Measurements from ENCODE around the gene ADGRV1. TPM values are rescaled to one million over a fixed set of nuclear protein-coding genes. Genes with fewer than 3 reads are reported as not detected.

The ADGRV1 gene
- total and polyA plus RNA-seq, 12 donors: 0.03 to 1.4 (median 0.44) TPM; not detected in 6

GRCh38 chr5:90739567-90739966 lies 181.0 kb downstream of the ADGRV1 start:
- Histone ChIP-seq H3K36me3 (no peaks in the 10 kb centered on the region), H3K27me3 (no peaks in the 10 kb centered on the region), H3K4me1 (no peaks in the 10 kb centered on the region), H3K4me3 (no peak overlapping the region), H3K9me3 (peaks cover 0 to 34% (median 4%) of the 10 kb centered on the region in 11 donors), H3K27ac (no peak overlapping the region)
- intact Hi-C loops (cut with DNase I): no loop called here
- DNase-seq (no peak), ATAC-seq (no peak)
- WGBS, 2 donors: 48 to 59% methylated on average over 1 of the region's 1 CpG
- no peak for TF ChIP-seq CTCF (IDR thresholded peaks at IDR 0.05)

GRCh38 chr5:90740244-90740799 lies 181.7 kb downstream of the ADGRV1 start:
- Histone ChIP-seq H3K4me3 (no peak overlapping the region), H3K27ac (no peak overlapping the region), H3K36me3 (no peaks in the 10 kb centered on the region), H3K4me1 (no peaks in the 10 kb centered on the region), H3K27me3 (no peaks in the 10 kb centered on the region), H3K9me3 (peaks cover 0 to 34% (median 4%) of the 10 kb centered on the region in 11 donors)
- ATAC-seq: no peak
- DNase-seq: no peak
- intact Hi-C loops (cut with DNase I): no loop called here
- TF ChIP-seq CTCF (IDR thresholded peaks at IDR 0.05): no peak
- 72 to 76% methylated on average over 4 of the region's 4 CpGs for WGBS, 2 donors

- Histone ChIP-seq H3K27me3 (no peaks in the 10 kb centered on the region), H3K36me3 (no peaks in the 10 kb centered on the region)
Measured at GRCh38 chr5:90741022-90741564, 182.5 kb downstream of the ADGRV1 start.

GRCh38 chr5:90746119-90746518 lies 187.5 kb downstream of the ADGRV1 start:
- Histone ChIP-seq H3K9me3 (peaks cover 0 to 3% (median 0%) of the 10 kb centered on the region in 11 donors), H3K36me3 (no peaks in the 10 kb centered on the region), H3K4me1 (no peaks in the 10 kb centered on the region), H3K4me3 (no peak overlapping the region), H3K27ac (no peak overlapping the region), H3K27me3 (no peaks in the 10 kb centered on the region)
- intact Hi-C loops (cut with DNase I): no loop called here
- TF ChIP-seq CTCF (IDR thresholded peaks at IDR 0.05): no peak
- ATAC-seq: no peak
- WGBS, 2 donors: 96 to 97% methylated on average over 1 of the region's 1 CpG
- DNase-seq: no peak

More at GRCh38 chr5:90741022-90741564, 182.5 kb downstream of the ADGRV1 start:
- H3K9me3 ChIP-seq: peaks cover 0 to 30% (median 4%) of the 10 kb centered on the region in 11 donors
- H3K4me3 ChIP-seq: no peak overlapping the region
- TF ChIP-seq CTCF (IDR thresholded peaks at IDR 0.05): no peak
- WGBS, 2 donors: 54 to 61% methylated on average over 2 of the region's 2 CpGs
- intact Hi-C loops (cut with DNase I): no loop called here
- no peak for ATAC-seq
- DNase-seq: no peak
- H3K4me1 ChIP-seq: no peaks in the 10 kb centered on the region
- H3K27ac ChIP-seq: no peak overlapping the region

All from heart right ventricle (tissue), 16 donors.